Epithelial cell of proximal tubule (primary cell): ENCODE measurements around the gene EFR3B. TPM values are rescaled to one million over a fixed set of nuclear protein-coding genes. Genes with fewer than 3 reads are reported as not detected.

Experiments used
- DNase-seq: peaks from one replicate; pipeline ENCODE4 v3.0.0-alpha.2; 2011; ENCODE audit warnings: low read depth
- H3K4me3 ChIP-seq: 2 replicates; pipeline ENCODE4 v1.5.1; 2011; ENCODE audit warnings: low read depth, mild to moderate bottlenecking, low read length
- total RNA-seq: library from RNA; depleted of rRNA; stranded (reverse); fragments of >200 nt; gene quantifications from 2 replicates; pipeline ENCODE4 v1.2.3, GENCODE V29; 2015
- TF ChIP-seq, protein P1 (sequence below): conservative IDR thresholded peaks from 2 replicates; pipeline ENCODE4 v1.5.1; 2012; ENCODE audit warnings: low read depth, mild to moderate bottlenecking, low read length

EFR3B gene
- total RNA-seq, 1 donor from 2014 or later = 2.6 TPM

DNA sequence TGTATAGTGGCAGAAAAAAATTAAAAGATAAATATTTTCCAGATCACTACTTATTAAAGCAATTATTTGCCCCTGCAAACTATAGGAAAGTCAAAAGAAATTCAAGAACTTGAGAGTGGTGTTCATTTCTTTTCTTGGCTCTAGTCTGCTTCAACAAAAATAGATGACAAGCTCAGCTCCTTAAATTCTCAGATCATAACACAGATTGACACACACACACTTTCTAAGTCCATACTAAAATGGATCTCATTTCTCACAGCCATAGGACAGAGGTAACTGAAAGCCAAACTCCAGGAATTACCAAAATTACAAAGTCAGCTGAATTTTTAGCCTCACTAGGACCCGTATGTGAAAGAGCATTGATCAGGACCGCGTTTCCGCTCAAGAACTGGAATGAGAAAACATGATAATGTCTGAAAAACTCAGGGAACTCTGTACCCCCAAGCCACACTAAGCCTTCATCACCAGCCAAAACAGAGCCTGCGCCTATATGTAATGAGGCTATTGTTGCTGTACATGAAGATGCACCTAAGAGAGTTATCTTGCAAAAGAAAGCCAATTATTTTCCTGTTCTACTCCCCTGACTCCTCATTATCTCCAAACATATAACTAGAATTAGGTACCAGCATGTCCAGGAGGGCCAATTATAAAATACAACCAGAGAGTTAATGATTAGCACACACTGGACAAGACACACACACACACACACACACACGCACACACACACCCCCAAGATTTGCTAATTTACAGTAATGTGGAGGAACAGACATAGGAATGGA, 16.5 kb upstream of the EFR3B start:
- TF ChIP-seq, protein P1, sequence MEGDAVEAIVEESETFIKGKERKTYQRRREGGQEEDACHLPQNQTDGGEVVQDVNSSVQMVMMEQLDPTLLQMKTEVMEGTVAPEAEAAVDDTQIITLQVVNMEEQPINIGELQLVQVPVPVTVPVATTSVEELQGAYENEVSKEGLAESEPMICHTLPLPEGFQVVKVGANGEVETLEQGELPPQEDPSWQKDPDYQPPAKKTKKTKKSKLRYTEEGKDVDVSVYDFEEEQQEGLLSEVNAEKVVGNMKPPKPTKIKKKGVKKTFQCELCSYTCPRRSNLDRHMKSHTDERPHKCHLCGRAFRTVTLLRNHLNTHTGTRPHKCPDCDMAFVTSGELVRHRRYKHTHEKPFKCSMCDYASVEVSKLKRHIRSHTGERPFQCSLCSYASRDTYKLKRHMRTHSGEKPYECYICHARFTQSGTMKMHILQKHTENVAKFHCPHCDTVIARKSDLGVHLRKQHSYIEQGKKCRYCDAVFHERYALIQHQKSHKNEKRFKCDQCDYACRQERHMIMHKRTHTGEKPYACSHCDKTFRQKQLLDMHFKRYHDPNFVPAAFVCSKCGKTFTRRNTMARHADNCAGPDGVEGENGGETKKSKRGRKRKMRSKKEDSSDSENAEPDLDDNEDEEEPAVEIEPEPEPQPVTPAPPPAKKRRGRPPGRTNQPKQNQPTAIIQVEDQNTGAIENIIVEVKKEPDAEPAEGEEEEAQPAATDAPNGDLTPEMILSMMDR = no peak
- DNase-seq = no peak
- H3K4me3 ChIP-seq = no peak overlapping the region

DNA sequence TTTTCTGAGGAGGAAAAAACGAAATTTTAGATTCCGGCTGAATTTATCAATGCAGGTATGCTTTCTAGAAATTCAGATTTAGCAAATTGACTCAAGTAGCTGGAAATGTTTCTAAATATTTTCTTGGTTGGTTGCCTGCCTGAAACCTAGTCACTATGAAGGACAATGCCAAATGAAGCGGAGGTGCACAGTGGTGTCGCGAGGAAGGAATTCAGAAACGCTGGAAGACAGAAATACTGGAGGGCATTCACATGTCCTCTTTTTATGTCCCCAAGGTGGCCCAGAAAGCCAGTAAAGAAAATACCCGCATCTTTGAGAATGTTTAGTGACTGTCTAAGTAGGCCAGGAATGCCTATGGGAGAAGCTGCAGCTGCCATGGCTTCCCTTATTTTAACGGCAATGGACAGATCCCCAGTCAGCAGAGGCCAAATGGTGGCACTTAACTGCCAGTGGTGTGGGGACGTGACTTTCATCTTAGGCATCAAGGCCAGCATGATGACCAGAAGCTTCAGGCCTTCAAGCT, 15.8 kb upstream of the EFR3B start:
- TF ChIP-seq, protein P1 = no peak
- no peak overlapping the region for H3K4me3 ChIP-seq
- no peak for DNase-seq

DNA sequence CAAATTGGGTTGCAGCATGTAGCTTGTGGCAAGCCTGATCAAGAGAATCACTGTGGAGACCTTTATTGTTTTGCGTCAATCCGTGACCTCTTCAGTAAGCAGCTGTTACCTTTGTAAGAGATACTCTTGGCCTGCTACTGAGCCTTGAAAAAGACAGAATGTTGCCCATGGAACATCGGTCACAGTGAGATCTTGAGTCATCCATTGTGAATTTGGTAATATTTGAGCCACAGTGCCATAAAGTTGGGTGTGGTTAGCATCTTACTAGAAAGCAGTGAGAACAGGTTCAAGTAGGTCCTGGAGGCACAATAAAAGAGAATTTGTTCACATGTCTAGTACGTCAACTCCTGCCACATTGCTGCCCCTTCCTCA, 12.7 kb upstream of the EFR3B start:
- no peak for DNase-seq
- TF ChIP-seq, protein P1 = no peak

DNA sequence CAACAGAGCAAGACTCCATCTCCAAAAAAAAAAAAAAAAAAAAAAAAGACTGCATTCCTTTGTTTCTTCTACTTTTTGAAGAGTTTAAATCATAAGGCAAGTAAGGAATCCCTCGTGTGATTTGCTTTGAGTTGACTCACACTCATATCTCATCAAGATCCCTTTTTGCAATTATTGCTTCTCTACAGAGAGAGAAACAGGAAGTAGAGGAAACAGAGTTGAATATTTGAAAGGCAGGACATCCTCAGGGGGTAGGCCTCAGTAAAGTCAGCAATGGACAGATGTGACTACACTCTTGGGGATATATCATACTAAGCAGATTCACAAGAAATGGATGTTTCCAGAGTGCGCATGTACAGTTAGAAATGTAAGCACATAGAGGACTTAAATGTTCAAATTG, 11.2 kb upstream of the EFR3B start:
- no peak overlapping the region for H3K4me3 ChIP-seq
- DNase-seq = no peak
- TF ChIP-seq, protein P1 = no peak

More for the DNA sequence above, 12.7 kb upstream of the EFR3B start:
- no peak overlapping the region for H3K4me3 ChIP-seq

DNA sequence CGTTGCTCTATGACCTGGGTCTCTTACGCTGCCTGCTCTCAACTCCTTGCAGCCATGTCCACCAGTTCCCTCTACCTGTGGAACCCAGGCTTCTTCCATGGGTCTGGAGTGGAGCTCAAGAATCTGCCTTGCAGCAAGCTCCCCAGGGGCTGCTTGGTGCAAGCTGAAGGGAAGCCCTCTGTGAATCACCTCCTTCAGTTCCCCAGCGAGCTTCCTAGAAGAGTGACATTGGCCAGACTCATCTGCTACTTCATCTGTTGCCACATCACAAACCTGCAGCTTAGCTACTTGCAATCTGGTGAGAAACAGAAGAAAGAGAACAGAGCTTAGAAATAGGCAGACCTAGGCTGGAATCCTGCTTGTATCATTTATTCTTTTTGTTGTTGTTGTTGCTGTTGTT, 9.8 kb upstream of the EFR3B start:
- no peak for DNase-seq
- TF ChIP-seq, protein P1 = no peak
- H3K4me3 ChIP-seq = no peak overlapping the region

DNA sequence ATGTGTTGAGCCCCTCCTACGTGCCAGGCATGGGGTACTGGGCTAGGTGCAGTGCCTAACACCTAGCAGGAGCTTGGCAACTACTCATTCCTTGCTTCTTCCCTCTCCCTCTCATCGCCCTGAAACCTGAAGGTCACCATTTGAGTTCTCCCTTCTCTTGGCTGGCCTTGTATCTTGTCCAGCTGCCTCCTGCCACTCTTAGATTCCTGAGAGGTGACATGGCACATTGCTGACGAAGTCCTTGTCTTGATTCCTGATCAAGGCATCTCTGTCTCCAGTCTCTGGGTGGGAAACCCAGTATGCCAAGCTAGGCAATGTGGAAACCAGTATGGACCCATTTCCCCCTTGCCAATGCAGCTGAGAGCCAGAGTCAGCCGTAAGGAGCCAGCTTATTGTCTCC, 9.0 kb upstream of the EFR3B start:
- TF ChIP-seq, protein P1 = no peak
- no peak overlapping the region for H3K4me3 ChIP-seq
- no peak for DNase-seq

DNA sequence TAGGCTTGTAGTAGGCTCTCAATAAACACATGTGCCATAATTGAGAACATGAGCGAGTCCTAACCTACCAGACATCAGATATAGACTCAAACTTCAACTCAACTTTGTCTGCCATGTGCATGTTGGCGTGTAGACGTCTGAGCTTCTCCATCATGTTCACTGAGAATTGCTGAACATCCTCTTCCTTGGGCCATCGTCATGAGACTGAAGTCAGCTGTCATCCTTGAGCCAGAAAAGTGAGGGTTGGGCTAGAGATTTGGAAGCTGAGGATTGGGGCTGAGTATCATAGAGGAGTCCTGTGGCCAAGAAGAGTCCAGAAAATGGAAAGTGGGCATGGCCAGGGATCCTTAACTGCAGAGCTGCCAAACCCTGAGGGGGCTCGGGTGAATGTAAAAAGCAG, 7.8 kb upstream of the EFR3B start:
- H3K4me3 ChIP-seq = no peak overlapping the region
- no peak for DNase-seq

More for the DNA sequence above, 7.8 kb upstream of the EFR3B start:
- TF ChIP-seq, protein P1 = no peak
